CD4-positive, alpha-beta T cell treated with Interleukin-17A for 1 hour (primary cell): Measurements from ENCODE around the gene SFMBT2.
"Not testable (repeated sequence)": the region's sequence is repeated elsewhere in the genome, so short reads cannot be mapped to it uniquely, and the experiment has no call there.

Source experiments
- DNase-seq: peaks from one replicate; pipeline ENCODE4 v3.0.0-alpha.2; 2020

Gene SFMBT2

DNA sequence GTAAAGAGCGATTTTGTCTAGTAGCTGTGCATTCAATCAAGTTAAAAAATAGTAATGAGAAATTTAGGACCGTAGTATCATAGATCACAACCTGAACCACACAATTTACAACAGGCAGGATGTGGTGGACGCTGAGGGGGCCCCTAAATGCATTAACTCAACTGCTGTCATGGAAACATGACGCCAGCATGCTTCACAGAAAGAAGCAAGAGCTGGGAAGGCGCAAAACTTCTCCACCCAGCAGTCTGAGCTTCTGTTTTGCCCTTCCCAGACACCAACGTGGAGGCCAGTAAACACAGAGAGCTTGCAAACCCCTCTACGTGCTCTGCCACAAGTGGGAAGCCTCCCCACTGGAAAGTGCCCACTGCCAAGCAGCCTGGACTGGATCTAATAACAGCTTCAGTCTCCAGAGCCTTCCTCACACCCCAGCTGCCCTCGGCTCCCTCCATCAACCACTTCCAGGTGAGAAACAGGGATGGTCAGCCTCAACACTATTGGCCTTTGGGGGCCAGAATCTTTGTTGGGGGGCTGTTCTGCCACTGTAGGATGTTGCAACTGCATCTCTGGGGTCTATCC is 151.8 kb downstream of the SFMBT2 start:
- DNase-seq: peak; percentile 67

GRCh38 chr10:7255517-7255916 is 155.3 kb downstream of the SFMBT2 start:
- no peak for DNase-seq

DNA sequence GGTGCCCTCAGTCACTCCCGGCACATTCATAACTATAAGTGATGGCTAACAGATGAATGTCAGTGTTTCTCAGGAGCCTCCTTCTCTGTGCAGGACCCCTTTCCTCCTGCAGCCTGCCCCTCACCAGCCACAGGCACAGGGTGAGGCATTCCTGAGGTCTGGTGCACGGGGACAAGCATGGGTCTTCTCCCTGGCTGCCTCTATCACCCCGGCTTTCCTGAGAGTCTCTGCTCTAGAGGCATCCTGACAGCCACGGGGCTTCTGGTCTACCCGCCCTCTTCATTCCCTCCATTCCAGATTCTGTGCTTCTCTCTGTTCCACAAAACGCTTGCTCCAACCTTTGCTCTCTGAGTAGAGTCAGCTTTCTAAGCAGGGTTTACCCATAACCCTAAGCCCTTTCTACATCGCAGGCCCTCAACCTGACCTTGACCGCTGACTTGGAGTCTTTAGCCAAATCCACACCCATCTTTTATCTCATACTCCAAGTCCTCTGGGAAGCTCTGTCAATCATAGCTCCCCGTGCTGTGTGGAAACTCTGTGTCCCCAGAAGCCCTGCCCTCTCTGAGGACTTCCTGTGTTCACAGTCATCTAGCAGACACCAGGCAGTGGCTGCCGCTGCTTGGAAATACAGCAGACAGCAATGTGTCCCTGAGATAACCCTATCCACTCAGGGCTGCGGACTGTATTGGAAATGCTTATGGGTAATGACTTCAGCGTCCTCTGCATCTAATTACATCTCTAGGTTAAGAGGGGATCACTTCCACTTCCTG is 159.0 kb downstream of the SFMBT2 start:
- DNase-seq: no peak

DNA sequence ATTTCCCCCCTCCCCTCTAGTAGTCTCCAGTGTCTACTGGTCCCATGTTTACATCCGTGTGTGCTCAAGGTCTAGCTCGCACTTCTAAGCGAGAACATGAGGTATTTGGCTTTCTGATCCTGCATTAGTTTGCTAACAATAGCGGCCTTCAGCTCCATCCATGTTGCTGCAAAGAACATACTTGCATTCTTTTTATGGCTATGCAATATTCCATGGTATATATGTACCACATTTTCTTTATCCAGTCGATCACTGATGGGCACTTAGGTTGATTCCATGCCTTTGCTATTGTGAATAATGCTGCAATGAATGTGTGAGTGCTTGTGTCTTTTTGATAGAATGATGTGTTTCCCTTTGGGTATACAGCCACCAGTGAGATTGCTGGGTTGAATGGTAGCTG is 160.6 kb downstream of the SFMBT2 start:
- DNase-seq: no peak

DNA sequence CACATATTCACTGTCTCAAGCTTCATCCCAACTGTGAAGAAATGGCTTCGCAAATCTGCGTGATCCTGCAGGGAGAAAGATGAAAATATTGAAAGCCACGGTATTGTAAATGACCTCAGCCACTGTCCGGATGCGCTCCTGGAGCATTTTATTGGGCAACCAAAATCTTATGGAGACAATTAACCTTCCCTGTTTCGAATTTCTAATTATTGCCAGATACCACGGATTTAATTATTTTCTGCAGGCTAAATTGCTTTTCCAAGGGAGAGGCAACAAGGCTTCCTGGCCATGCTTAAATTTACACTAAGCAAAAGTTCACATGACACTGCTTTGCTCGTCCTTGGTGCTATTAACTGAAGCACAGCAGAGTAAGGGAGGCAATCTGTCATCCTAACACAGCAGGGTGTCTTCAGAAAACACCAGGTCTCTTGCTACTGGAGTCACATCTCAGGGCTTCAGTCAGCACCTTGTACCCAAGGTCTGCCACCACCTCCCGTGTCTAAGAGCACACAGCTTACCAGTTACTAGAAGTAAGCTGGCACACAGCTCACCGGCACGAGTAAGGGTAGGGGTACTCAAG is 162.2 kb downstream of the SFMBT2 start:
- DNase-seq: no peak

DNA sequence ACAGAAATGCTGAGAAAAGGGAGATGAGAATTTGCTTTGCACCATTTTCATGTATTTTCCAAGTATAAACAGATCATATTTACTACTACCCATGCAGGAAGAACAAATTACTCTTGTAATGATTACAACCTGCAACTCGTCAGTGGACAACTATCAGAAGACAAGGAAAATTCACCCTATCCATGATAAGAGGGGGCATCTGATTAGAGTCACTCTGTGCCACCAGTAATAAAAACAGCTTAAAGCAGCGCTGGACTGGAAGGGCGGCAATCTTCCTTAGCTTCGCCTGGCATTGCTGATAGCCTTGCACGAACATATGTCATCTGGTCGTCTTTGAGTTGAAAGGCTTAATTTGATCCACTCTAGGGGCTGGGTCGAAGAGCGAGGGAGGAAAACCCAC is 162.7 kb downstream of the SFMBT2 start:
- DNase-seq: no peak

DNA sequence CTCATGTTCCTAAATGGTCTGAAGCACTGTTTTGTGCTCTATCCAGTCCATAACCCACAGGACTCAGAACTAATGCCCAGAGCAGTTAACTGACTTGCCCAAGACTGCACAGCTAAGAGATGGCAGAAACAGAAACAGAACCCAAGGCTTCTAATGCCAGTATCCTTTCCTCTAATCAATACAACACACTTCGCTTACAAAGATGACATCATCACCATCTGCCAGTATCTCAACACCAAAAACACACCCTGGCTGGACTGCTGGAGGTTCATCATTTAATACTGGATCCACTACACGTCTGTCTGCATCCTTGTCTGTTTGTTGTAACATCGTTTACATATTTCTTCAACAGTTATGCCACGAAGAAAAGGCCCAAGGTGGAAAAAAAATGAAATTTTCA is 165.3 kb downstream of the SFMBT2 start:
- DNase-seq: no peak

DNA sequence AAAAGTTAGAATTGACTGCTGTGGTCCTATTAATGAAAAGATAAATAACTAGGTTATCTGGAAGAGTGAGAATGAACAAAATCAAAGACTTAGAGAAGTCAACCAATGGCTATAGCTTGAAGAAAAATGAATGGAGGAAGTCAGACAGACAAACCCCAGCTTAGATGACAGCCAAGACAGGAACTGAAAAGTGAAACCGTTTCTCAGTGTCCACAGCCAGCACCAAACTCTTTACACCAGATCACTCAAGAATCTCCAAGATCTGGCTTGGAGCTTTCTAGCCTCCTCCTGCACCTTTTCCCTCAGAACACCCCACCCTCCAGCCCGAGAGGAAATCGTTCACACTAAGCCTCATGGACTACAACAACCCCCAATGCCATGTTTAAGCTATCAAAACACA is 167.0 kb downstream of the SFMBT2 start:
- peak; percentile 26 for DNase-seq

DNA sequence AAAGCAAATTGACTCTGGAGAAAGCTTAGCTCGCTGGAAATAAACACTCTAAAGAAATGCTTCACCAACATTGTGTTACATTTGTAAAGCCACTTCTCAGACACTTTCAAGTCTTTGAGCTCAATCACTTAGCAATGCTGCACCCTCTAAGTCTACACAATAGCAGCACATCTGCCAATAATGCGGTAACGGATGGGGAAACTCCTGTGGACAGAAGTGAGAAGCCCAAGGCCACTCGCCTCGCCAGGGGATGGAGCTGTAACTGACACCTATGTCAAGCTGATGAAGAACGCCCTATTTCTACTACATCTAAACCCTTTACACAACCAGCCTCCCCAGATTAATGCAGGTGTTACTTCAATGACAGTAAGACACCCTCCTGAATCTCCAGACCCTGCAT is 167.7 kb downstream of the SFMBT2 start:
- DNase-seq: peak; percentile 22

DNA sequence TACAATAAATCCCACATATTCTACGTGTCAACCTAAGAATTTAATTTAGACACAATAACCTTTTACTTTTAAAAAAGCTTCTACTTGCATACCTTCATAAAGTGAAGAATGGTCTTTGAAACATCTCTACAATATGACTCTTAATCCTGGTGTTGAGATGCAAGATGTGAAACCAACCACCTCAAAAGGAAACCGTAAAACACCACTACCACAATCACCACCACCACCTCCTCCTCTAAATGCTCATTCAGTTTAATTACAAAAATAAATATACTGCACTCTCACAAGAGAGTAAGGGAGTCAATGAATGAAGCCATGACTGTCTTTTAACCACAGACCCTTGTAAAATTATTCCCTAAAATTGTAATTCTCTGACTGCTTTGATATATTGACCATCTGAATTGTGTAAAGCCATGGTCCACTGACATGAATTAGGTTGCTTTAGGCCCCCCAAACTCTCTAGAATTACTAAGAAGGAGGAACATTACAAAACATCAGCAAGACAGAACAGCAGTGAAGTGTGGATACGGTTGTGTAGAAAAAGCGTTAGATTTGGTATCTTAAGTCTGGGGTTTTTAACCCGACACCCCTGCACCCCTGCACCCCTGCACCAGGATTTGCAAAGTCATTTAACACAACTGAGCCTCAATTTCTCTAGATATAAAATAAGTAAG is 171.4 kb downstream of the SFMBT2 start:
- peak; percentile 18 for DNase-seq

GRCh38 chr10:7235376-7235775 is 175.5 kb downstream of the SFMBT2 start:
- DNase-seq: no peak

DNA sequence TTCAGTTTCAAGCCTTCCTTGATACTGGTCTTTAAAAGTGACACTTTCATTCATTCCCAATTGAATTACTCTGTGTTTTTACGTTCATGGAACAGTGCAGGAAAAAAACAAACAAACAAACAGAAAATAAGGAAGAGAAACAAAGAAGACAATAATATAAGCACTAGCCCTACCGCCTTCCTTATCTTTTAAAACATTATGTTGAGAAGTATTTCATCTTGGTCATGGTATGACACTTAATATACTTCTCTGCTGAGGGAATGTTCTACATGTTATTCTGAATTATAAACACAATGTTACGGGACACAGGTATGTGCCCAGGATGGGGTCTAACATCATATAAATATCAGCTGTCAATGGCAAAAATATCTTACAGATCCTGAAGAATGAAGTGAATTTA is 176.7 kb downstream of the SFMBT2 start:
- no peak for DNase-seq

- DNase-seq: no peak
Observed at GRCh38 chr10:7233259-7233991, 177.4 kb downstream of the SFMBT2 start.

- no peak for DNase-seq
Observed at GRCh38 chr10:7231509-7232414, 179.1 kb downstream of the SFMBT2 start.

DNA sequence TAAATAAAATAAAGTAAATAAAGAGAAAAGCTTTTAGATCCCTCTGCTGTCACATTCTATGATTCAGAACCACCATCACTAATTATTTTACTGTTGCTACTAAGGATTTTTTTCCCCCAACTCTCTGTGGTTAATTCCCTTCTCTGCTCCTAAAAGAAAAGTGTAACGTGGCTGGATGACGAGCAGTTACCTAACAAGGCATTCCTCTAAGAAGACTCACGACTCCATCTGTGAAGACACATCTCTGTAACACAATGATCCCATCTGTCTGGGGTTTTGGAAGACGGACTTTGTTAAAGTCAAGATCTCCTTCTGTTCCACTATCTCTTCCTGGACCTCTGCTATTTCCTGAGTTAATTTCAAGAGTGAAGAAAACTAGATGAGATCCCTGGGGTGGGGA is 179.9 kb downstream of the SFMBT2 start:
- no peak for DNase-seq

DNA sequence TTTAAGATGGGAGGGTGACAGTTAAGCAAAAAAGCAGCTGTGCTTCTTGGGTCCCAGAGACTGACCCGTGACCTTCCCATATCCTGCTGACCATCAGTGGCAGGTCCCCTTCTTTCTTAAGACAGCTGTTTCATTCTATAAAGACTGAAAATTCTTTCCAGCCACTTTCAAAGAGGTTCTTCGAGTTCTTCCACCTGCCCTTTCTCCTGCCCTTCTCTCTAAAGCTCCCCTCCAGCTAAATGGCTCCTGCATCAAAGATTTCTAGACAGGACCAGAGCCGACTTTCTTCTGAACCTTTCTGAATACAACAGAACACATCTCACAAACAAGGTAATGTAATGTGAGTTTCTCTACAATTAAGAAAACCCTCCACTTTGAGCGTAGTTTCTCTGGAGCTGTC is 180.8 kb downstream of the SFMBT2 start:
- no peak for DNase-seq

DNA sequence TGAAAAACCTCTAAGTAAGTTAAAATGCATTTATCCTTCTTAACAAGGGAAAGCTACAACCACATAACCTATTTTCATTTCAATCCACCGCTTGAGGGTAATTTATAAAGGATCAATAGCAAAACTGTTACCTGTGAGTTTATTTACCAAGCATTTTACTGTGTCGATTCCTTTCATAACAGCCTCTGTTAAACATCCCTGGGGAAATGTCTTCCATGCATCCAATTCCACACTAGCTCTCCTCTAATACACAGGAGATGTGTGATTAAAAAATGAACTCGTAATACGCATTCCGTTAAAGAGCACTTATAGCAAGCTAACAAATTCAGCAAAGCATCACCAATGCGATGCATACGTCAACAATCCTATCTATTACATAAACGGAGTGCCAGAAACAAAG is 185.7 kb downstream of the SFMBT2 start:
- no peak for DNase-seq

DNA sequence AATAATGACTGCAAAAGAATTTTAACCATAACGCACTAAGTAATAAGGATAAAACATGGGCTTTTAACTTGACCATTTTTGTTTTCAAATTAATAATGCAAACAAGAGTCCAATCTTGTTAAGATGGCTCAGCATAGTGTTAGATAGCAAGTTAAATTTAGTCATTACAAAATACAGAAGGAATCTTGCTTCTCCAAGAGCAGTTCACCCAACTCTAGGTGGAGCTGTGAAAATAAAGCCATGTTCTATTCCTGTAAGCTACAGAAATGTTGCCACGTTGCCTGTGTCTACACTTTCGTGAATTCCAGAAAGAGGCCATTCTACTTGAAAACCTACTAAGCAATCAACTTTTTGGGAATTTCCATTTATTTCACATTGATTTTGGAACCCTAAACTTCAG is 191.9 kb downstream of the SFMBT2 start:
- DNase-seq: no peak

- not testable (repeated sequence) for DNase-seq
Observed at GRCh38 chr10:7212696-7213095, 198.1 kb downstream of the SFMBT2 start.

DNA sequence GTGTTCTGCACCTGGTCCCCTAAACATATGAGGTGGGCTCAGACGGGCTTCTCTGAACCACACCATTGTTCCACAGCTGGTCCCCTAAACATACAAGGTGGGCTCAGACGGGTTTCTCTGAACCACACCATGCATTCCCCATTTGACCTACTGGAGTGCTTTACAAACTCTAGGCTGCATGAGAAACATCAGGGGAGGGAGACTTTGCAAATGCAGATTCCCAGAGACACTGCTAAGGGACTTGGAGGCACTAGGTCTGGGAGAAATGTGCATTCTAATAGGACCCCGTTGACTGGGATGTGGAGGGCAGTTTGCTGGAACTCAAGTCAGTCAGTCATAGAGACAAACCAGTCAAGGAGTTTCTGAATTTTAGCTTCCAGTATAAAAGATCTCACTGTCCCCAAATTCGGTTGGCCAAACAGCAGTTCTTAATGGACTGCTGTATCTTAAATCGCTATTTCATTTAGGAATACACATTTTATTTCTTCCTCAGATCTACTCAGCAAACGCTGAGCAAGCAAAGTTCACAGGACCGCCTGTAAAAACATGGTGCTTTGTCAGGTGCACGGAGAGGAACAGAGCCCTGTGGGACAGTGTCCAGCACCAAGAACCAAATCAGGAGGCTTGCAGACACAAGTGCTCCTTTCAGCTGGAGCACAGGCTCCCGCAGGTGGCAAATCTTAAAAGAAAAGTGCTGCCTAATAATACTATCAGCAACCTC is 198.8 kb downstream of the SFMBT2 start:
- no peak for DNase-seq

DNA sequence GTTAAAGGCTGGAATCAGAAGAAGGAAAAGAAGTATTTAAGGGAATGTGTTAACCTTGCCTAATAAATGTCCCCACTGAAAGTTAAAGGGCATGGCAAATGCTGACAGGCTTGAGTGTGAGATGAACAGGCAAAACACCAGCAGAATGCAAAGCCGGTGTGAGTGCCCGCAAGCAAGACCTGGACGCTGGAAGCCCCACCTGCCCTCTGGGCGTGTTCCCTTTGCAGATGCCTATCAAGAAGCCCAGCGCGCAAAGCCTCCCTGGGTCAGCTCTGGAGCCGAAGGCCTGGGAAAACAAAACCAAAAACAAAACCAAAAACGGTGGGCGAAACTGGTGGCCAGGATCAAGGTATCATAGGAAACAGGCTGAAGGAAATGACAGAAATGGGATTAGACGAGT is 200.3 kb downstream of the SFMBT2 start:
- no peak for DNase-seq
